Subcutaneous abdominal adipose tissue (tissue), 5 donors: ENCODE data around the gene RSPO4.
A peak's percentile ranks its signal among the peaks of the same experiment; 100 is the strongest.

Source experiments
- H3K27ac ChIP-seq: one replicate; pipeline ENCODE4 v1.7.0; 2013; ENCODE audit warnings: low read depth, mild to moderate bottlenecking, inconsistent platforms, low read length, moderate library complexity
- H3K27me3 ChIP-seq, 5 donors: one replicate each; pipeline ENCODE4 v1.7.0; 2013; ENCODE audit warnings: low read length in 5 of 5, inconsistent platforms in 1 of 5; ENCODE audit not compliant: control insufficient read depth in 5 of 5, insufficient read depth in 4 of 5
- H3K36me3 ChIP-seq, 5 donors: one replicate each; pipeline ENCODE4 v1.7.0; 2013; ENCODE audit warnings: low read length in 5 of 5; ENCODE audit not compliant: control insufficient read depth in 5 of 5, insufficient read depth in 5 of 5
- H3K4me1 ChIP-seq, 5 donors: one replicate each; pipeline ENCODE4 v1.7.0; 2013; ENCODE audit warnings: low read length in 5 of 5, mild to moderate bottlenecking in 3 of 5, moderate library complexity in 1 of 5; ENCODE audit not compliant: control insufficient read depth in 5 of 5, insufficient read depth in 5 of 5
- H3K4me3 ChIP-seq, 5 donors: one replicate each; pipeline ENCODE4 v1.7.0; 2013; ENCODE audit warnings: low read length in 5 of 5, low read depth in 1 of 5
- H3K9ac ChIP-seq, 5 donors: one replicate each; pipeline ENCODE4 v1.7.0; 2013; ENCODE audit warnings: low read length in 5 of 5, mild to moderate bottlenecking in 4 of 5, moderate library complexity in 3 of 5
- H3K9me3 ChIP-seq, 5 donors: one replicate each; pipeline ENCODE4 v1.7.0; 2013; ENCODE audit warnings: low read length in 5 of 5; ENCODE audit not compliant: control insufficient read depth in 5 of 5
- donor health status: healthy.
- donor health status: healthy.
- donor health status: healthy.
- donor health status: healthy.
- donor health status: healthy.

Gene RSPO4

DNA sequence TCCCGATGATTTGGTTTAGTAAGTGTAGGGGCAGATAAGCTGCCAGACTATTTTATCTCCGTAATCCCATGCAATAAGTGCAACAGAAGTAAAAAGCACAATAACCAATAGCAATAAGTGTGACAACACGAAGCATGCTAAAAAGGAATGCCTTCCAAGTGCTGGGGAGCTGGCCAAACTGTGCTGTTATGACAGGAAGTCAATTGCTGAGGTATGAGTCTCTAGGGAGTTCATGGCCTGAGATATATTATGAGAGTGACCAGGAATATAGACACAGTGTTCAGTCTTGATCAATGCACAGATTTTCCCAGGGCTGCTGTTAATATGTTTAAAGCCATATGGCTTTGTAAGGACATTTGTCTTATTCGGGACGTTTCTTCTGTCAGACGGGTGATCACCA is 75.4 kb downstream of the RSPO4 start:
- Histone ChIP-seq H3K36me3 (no peaks in the 10 kb centered on the region), H3K4me3 (no peak overlapping the region), H3K4me1 (peaks cover 5 to 39% (median 32%) of the 10 kb centered on the region in 5 donors), H3K9me3 (peaks cover 0 to 6% (median 0%) of the 10 kb centered on the region in 5 donors), H3K27ac (no peak overlapping the region), H3K9ac (no peak overlapping the region), H3K27me3 (no peaks in the 10 kb centered on the region)

DNA sequence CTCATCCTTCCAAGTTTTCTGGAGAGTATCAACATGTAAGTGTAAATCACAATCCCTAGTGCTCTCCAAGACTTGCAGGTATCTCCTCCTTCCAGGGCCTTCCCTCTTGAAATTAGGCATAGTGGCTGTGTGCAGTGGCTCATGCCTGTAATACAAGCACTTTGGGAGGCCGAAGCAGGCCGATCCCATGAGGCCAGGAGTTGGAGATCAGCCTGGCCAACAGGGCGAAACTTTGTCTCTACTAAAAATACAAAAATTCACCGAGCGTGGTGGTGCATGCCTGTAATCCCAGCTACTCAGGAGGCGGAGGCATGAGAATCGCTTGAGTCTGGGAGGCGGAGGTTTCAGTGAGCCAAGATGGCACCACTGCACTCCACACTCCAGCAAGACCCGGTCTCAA is 76.6 kb downstream of the RSPO4 start:
- Histone ChIP-seq H3K9me3 (no peaks in the 10 kb centered on the region), H3K27ac (no peak overlapping the region), H3K36me3 (no peaks in the 10 kb centered on the region), H3K9ac (no peak overlapping the region), H3K4me3 (no peak overlapping the region), H3K4me1 (peaks cover 5 to 39% (median 32%) of the 10 kb centered on the region in 5 donors), H3K27me3 (no peaks in the 10 kb centered on the region)

GRCh38 chr20:924639-925038 is 77.5 kb downstream of the RSPO4 start:
- Histone ChIP-seq H3K4me1 (peaks cover 5 to 39% (median 32%) of the 10 kb centered on the region in 5 donors), H3K27me3 (no peaks in the 10 kb centered on the region), H3K9ac (no peak overlapping the region), H3K4me3 (no peak overlapping the region), H3K9me3 (no peaks in the 10 kb centered on the region), H3K36me3 (no peaks in the 10 kb centered on the region), H3K27ac (no peak overlapping the region)

DNA sequence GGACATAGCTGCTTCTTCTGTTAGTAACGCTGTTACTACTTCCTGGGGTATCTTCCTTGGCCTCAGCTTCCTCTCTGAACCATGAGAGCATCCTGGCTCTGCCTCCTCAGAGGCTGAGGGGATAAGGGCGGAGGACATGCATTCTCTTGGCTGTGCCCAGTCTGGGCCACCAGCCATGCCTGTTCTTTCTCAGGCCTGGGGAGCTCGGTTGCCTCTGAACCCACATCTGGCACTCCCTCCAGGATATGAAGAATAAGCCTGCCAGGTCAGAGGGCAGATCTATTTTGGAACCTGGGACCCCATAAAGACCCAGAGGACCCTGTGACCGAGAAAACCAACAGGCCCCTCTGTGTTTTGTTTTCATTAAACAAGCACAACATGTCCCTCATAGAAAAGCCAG is 79.3 kb downstream of the RSPO4 start:
- H3K4me3 ChIP-seq = no peak overlapping the region
- peaks cover 5 to 39% (median 32%) of the 10 kb centered on the region in 5 donors for H3K4me1 ChIP-seq
- H3K9me3 ChIP-seq = no peaks in the 10 kb centered on the region
- H3K27me3 ChIP-seq = no peaks in the 10 kb centered on the region
- no peaks in the 10 kb centered on the region for H3K36me3 ChIP-seq
- no peak overlapping the region for H3K27ac ChIP-seq
- H3K9ac ChIP-seq = no peak overlapping the region

DNA sequence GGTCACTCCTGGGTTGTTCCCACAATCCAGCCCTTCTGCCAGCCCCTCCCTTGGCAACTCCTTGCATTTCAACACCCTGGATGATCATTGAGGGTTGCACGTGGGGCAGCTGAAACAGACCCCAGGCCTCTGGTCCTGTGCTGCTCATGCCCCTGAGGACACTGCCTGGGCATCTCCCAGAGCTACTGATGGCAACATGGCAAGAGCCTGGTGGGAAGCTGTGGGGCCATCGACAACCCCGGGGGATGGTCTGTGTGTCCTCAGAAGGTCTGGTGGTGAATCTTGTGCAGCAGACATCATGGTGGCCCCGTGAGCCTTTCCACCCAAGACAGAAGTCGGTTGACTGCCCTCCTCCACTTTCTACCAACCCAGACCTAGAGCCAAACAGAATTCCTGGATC is 81.0 kb downstream of the RSPO4 start:
- Histone ChIP-seq H3K27ac (no peak overlapping the region), H3K36me3 (no peaks in the 10 kb centered on the region), H3K4me1 (peaks cover 5 to 40% (median 32%) of the 10 kb centered on the region in 5 donors), H3K9ac (no peak overlapping the region), H3K27me3 (peaks cover 0 to under 1% (median 0%) of the 10 kb centered on the region in 5 donors), H3K4me3 (no peak overlapping the region), H3K9me3 (no peaks in the 10 kb centered on the region)

DNA sequence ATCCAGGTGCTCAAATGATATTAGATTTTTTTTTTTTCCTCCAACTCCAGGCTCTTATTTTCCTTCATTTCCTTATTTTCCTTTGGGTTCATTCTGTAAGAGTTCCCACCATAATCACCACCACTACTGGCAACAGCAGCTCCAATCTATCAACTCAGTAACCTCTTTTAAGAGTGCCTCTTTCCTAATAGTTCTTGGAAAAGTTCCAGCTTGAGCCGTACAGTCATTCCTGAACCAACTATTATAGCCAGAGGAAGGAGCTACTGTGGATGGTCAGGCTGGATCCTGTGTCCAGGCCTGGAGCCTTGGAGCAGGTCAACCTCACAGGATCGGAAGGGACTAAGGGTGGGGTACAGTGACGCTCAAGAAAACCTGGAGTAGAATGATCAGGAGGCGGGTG is 81.8 kb downstream of the RSPO4 start:
- no peak overlapping the region for H3K27ac ChIP-seq
- peaks cover 6 to 42% (median 33%) of the 10 kb centered on the region in 5 donors for H3K4me1 ChIP-seq
- H3K4me3 ChIP-seq = no peak overlapping the region

DNA sequence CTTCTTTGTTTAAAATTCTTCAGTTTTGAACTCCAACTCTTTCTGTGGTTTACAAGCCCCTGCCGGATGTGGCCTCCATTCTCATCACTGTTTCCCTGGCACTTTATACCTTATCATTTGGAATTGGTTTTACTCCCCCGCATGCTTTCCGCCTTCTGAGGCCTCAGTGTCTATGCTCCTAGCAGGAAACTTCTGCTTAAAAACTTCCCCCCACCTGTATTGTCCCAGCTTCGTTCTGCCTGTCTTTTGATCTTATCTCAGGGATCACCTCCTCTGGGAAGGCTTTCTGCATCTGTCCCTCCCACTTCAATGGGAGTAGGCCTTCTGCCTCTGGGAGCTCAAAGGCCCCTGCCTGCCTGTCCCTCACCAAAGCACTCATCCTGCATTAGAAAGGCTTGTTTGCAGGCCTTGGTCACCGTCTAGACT is 82.6 kb downstream of the RSPO4 start:
- no peak overlapping the region for H3K4me3 ChIP-seq
- peaks cover 0 to 2% (median 0%) of the 10 kb centered on the region in 5 donors for H3K27me3 ChIP-seq
- H3K27ac ChIP-seq = no peak overlapping the region
- no peaks in the 10 kb centered on the region for H3K9me3 ChIP-seq
- H3K9ac ChIP-seq = no peak overlapping the region
- H3K4me1 ChIP-seq = peaks cover 2 to 35% (median 32%) of the 10 kb centered on the region in 5 donors
- no peaks in the 10 kb centered on the region for H3K36me3 ChIP-seq

More for the DNA sequence above, 81.8 kb downstream of the RSPO4 start:
- Histone ChIP-seq H3K36me3 (no peaks in the 10 kb centered on the region), H3K9ac (no peak overlapping the region), H3K27me3 (peaks cover 0 to 2% (median 0%) of the 10 kb centered on the region in 5 donors), H3K9me3 (no peaks in the 10 kb centered on the region)

DNA sequence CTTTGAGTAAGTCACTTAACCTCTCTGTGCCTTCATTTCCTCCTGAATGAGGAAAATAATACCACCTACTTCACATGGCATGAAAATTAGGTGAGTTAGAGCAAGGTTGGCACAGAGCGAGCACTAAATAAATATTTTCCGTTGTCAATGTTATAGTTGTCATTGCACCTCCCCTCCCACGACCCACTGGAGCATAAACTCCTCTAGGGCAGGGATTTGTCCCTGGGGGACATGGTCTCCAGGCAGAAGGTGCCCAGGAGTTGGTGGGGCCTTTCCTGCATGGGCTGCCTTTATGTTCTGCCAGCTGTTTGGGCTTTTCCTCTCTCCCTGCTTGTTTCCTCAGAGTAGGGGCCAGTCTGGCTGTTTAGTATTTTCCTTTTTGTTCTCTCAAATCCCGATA is 84.7 kb downstream of the RSPO4 start:
- Histone ChIP-seq H3K36me3 (no peaks in the 10 kb centered on the region), H3K9me3 (no peaks in the 10 kb centered on the region), H3K9ac (no peak overlapping the region), H3K27ac (no peak overlapping the region), H3K4me3 (no peak overlapping the region), H3K4me1 (peaks cover 2 to 25% (median 19%) of the 10 kb centered on the region in 5 donors), H3K27me3 (peaks cover 0 to 2% (median 0%) of the 10 kb centered on the region in 5 donors)

GRCh38 chr20:916825-917224 is 85.3 kb downstream of the RSPO4 start:
- Histone ChIP-seq H3K9ac (no peak overlapping the region), H3K36me3 (no peaks in the 10 kb centered on the region), H3K27me3 (peaks cover 0 to 2% (median 0%) of the 10 kb centered on the region in 5 donors), H3K4me3 (no peak overlapping the region), H3K4me1 (peaks cover 2 to 30% (median 22%) of the 10 kb centered on the region in 5 donors), H3K9me3 (no peaks in the 10 kb centered on the region), H3K27ac (no peak overlapping the region)

DNA sequence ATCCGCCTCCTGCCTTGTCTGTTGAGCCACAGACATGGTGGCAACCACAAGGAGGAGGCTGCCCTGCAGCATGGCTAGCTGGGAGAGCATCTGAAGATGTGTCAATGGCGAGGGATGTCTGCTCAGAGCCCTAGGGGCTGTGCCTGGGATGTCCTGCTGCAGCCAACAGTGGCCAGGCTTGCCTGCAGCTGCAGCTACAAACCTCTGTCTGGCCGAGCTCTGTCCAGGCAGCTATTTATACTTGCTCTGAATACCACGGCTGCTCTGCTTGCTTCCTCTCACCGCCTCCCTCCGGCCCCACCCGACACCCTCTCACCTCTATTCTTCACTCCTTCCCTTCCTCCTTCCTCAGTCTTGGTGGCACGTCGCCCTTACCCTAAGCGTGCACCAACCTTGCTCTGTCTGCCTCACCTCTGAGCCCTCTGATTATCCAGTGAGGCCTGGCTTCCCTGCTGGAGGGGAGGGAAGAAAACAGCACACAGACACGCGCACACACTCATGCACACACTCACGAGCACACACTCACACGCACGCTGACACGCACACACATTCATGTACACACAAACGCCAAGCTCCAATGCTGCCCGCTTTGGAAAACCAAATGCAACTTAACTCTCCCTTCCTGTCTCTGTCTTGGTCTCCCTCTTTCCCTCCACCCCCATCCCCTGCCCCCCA is 85.8 kb downstream of the RSPO4 start, which contains the start of gene ANGPT4:
Gene ANGPT4, minus strand, starts transcription at position 210 of the 675 bp plus-strand sequence. Its CDS starts 120 bp downstream, at position 90.
- Histone ChIP-seq H3K9ac (peak within 1 kb of the TSS in 1 of 5 donors; percentile 4), H3K36me3 (no peaks in the 10 kb centered on the region), H3K4me1 (peaks cover 4 to 36% (median 27%) of the 10 kb centered on the region in 5 donors), H3K27me3 (peaks cover 0 to 2% (median 0%) of the 10 kb centered on the region in 5 donors), H3K27ac (no peak within 1 kb of the TSS), H3K9me3 (no peaks in the 10 kb centered on the region), H3K4me3 (peak within 1 kb of the TSS in 3 of 5 donors; percentile 5 to 24 (median 17))
